Esophagus muscularis mucosa (tissue), 4 donors: ENCODE measurements around the gene SLC6A18. TPM values are rescaled to one million over a fixed set of nuclear protein-coding genes. Genes with fewer than 3 reads are reported as not detected.
"Not testable (repeated sequence)": the region's sequence is repeated elsewhere in the genome, so short reads cannot be mapped to it uniquely, and the experiment has no call there.

Source experiments
- DNase-seq: peaks from one replicate; pipeline ENCODE4 v3.0.0-alpha.2; 2017; ENCODE audit errors: extremely low spot score
- H3K27ac ChIP-seq, 4 donors: fragments of 200-600 bp; sonication (generic); replicated peaks in 1 of 4; 1 replicate in 3 of 4; 2 replicates in 1 of 4; pipeline ENCODE4 v1.5.1; 2016 to 2019; ENCODE audit warnings: mild to moderate bottlenecking in 1 of 4
- H3K27me3 ChIP-seq, 4 donors: fragments of 200-600 bp; sonication (generic); one replicate each; pipeline versions ENCODE4 v1.5.1 to v1.6.0; 2016 to 2019
- H3K36me3 ChIP-seq, 4 donors: fragments of 200-600 bp; sonication (generic); one replicate each; pipeline ENCODE4 v1.5.1; 2016 to 2019
- H3K4me1 ChIP-seq, 4 donors: fragments of 200-600 bp; sonication (generic); one replicate each; pipeline ENCODE4 v1.5.1; 2016 to 2019
- H3K4me3 ChIP-seq, 4 donors: fragments of 200-600 bp; sonication (generic); 1 replicate in 2 of 4; 2 replicates in 2 of 4; pipeline ENCODE4 v1.5.1; 2016 to 2019; ENCODE audit warnings: mild to moderate bottlenecking in 4 of 4, moderate library complexity in 1 of 4
- H3K9me3 ChIP-seq, 4 donors: fragments of 200-600 bp; sonication (generic); 1 replicate in 3 of 4; 2 replicates in 1 of 4; pipeline ENCODE4 v1.5.1; 2016 to 2019
- EP300 ChIP-seq: sonication (generic); formaldehyde crosslinking; IDR thresholded peaks from one replicate; pipeline ENCODE4 v1.6.1; 2017; ENCODE audit warnings: antibody characterized with exemption
- POLR2A ChIP-seq: fragments of 450-650 bp; IDR thresholded peaks from one replicate; pipeline ENCODE4 v1.6.1; 2017; ENCODE audit warnings: antibody characterized with exemption, moderate library complexity, mild to moderate bottlenecking, low read depth
- POLR2AphosphoS5 ChIP-seq, 2 donors: sonication (generic); formaldehyde crosslinking; IDR thresholded peaks; one replicate each; pipeline ENCODE4 v1.6.1; 2017; ENCODE audit warnings: antibody characterized with exemption in 2 of 2
- WGBS: methylation state at CpG from one replicate; pipeline ENCODE4 v1.1.5; 2018; 5-methylcytosine and 5-hydroxymethylcytosine counted together
- intact Hi-C: fragments of 100-400 bp; cut with DNase I; formaldehyde crosslinking; loops from one replicate; pipeline ENCODE4 v1.15.1; 2023
- total RNA-seq, 4 donors: library from RNA; depleted of rRNA; stranded (reverse); fragments of >200 nt; gene quantifications; one replicate each; pipeline versions ENCODE4 v1.1.0 to v1.2.1, GENCODE V29; 2016
- TF ChIP-seq, protein P1 (sequence below), 3 experiments: fragments of 200-600 bp in 2 of 3; fragments of 450-650 bp in 1 of 3; sonication (generic) in 2 of 3; IDR thresholded peaks; one replicate each; pipeline ENCODE4 v1.5.1; 2017 to 2019; ENCODE audit warnings: antibody characterized with exemption in 3 of 3, mild to moderate bottlenecking in 2 of 3, moderate library complexity in 1 of 3

SLC6A18 gene
- total RNA-seq, 4 donors from 2014 or later, result not detected

DNA sequence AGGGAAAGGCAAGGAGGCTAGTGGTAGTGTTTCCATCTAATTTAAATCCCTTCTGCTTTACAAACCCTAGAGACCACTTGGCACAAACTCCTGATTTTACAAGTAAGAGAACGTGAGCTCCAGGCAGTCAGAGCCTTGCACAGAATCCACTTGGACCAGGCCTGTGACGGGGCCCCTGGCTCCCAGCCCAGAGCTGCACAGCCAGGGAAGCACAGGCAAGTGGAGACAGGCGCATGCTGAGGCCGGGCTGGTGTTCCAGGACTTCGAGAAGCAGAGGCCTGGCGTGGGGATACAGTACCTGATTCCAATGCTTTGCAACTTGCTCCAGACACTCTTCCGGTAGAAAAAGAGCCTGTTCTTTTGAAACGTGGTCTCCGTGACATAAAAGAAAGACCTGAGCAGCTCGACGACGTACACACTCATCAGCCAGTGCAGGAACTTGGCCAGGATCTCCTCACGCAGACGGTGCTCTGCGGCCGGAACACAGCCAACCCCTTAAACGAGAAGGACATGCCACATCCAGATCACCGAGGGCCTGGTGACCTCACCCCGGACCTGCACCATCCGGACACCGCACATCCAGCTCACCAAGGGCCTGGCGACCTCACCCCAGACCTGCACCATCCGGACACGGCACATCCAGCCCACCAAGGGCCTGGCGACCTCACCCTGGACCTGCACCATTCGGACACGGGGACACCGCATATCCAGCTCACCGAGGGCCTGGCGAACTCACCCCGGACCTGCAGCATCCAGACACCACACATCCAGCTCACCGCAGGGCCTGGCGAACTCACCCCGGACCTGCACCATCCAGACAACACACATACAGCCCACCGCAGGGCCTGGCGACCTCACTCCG lies 57.2 kb downstream of the SLC6A18 start:
- H3K27me3 ChIP-seq, result no peaks in the 10 kb centered on the region

DNA sequence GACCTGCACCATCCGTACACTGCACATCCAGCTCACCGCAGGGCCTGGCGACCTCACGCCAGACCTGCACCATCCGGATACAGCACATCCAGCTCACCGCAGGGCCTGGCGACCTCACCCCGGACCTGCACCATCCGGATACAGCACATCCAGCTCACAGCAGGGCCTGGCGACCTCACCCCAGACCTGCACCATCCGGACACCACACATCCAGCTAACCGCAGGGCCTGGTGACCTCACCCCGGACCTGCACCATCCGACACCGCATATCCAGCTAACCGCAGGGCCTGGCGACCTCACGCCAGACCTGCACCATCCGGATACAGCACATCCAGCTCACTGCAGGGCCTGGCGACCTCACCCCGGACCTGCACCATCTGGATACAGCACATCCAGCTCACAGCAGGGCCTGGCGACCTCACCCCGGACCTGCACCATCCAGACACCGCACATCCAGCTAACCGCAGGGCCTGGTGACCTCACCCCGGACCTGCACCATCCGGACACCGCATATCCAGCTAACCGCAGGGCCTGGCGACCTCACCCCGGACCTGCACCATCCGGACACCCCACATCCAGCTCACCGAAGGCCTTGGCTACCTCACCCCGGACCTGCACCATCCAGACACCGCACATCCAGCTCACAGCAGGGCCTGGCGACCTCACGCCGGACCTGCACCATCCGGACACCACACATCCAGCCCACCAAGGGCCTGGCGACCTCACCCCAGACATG lies 58.0 kb downstream of the SLC6A18 start:
- peaks cover 0 to 15% (median 6%) of the 10 kb centered on the region in 4 donors for H3K9me3 ChIP-seq
- DNase-seq, H3K4me3 ChIP-seq, H3K27ac ChIP-seq, intact Hi-C loops, H3K36me3 ChIP-seq, H3K4me1 ChIP-seq, H3K27me3 ChIP-seq: not testable (repeated sequence)
- WGBS, result 94% methylated on average over 33 of the region's 40 CpGs

More for the DNA sequence above, 57.2 kb downstream of the SLC6A18 start:
- Histone ChIP-seq H3K27ac (no peak overlapping the region), H3K9me3 (peaks cover 0 to 13% (median 4%) of the 10 kb centered on the region in 4 donors), H3K4me3 (no peak overlapping the region), H3K4me1 (no peaks in the 10 kb centered on the region), H3K36me3 (no peaks in the 10 kb centered on the region)
- intact Hi-C loops, result no loop called here
- 66% methylated on average over 21 of the region's 37 CpGs for WGBS
- TF ChIP-seq, protein P1, sequence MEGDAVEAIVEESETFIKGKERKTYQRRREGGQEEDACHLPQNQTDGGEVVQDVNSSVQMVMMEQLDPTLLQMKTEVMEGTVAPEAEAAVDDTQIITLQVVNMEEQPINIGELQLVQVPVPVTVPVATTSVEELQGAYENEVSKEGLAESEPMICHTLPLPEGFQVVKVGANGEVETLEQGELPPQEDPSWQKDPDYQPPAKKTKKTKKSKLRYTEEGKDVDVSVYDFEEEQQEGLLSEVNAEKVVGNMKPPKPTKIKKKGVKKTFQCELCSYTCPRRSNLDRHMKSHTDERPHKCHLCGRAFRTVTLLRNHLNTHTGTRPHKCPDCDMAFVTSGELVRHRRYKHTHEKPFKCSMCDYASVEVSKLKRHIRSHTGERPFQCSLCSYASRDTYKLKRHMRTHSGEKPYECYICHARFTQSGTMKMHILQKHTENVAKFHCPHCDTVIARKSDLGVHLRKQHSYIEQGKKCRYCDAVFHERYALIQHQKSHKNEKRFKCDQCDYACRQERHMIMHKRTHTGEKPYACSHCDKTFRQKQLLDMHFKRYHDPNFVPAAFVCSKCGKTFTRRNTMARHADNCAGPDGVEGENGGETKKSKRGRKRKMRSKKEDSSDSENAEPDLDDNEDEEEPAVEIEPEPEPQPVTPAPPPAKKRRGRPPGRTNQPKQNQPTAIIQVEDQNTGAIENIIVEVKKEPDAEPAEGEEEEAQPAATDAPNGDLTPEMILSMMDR (IDR thresholded peaks at IDR 0.05), result no peak
- no peak for TF ChIP-seq POLR2AphosphoS5 (IDR thresholded peaks at IDR 0.05)
- no peak for TF ChIP-seq POLR2A
- TF ChIP-seq EP300, result no peak
- DNase-seq, result no peak

DNA sequence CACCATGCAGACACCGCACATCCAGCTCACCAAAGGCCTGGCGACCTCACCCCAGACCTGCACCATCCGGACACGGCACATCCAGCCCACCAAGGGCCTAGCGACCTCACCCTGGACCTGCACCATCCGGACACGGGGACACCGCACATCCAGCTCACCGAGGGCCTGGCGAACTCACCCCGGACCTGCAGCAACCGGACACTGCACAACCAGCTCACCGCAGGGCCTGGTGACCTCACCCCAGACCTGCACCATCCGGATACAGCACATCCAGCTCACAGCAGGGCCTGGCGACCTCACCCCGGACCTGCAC lies 58.5 kb downstream of the SLC6A18 start:
- not testable (repeated sequence) for DNase-seq

DNA sequence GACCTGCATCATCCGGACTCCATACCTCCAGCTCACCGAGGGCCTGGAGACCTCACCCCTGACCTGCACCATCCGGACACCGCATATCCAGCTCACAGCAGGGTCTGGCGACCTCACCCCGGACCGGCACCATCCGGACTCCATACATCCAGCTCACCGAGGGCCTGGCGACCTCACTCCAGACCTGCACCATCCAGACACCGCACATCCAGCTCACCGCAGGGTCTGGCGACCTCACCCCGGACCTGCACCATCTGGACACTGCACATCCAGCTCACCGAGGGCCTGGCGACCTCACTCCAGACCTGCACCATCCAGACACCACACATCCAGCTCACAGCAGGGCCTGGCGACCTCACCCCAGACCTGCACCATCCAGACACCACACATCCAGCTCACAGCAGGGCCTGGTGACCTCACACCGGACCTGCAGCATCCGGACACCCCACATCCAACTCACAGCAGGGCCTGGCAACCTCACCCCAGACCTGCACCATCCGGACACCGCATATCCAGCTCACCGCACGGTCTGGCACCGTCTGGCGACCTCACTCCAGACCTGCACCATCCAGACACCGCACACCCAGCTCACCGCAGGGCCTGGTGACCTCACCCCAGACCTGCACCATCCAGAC lies 59.3 kb downstream of the SLC6A18 start:
- peaks cover 0 to 11% (median 0%) of the 10 kb centered on the region in 4 donors for H3K27me3 ChIP-seq
- intact Hi-C loops, H3K9me3 ChIP-seq, DNase-seq, H3K27ac ChIP-seq, H3K36me3 ChIP-seq, H3K4me3 ChIP-seq, H3K4me1 ChIP-seq: not testable (repeated sequence)
- WGBS, result 76% methylated on average over 11 of the region's 27 CpGs

More for the DNA sequence above, 58.5 kb downstream of the SLC6A18 start:
- H3K4me1 ChIP-seq, H3K27ac ChIP-seq, H3K36me3 ChIP-seq, intact Hi-C loops, H3K4me3 ChIP-seq, H3K27me3 ChIP-seq: not testable (repeated sequence)
- WGBS, result 92% methylated on average over 16 of the region's 16 CpGs
- peaks cover 0 to 16% (median 8%) of the 10 kb centered on the region in 4 donors for H3K9me3 ChIP-seq

DNA sequence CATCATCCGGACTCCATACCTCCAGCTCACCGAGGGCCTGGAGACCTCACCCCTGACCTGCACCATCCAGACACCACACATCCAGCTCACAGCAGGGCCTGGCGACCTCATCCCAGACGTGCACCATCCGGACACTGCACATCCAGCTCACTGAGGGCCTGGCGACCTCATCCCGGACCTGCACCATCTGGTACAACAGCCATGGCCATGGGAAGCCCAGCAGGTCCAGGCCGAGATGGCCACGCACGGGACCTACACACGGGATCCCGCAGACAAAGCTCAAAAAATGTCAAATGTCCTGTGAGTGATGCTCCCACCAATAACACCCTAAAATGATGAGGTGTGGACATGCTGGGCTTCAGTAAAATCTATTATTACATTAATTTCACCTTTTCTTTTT lies 60.0 kb downstream of the SLC6A18 start:
- TF ChIP-seq POLR2A (no peak), POLR2AphosphoS5 (IDR thresholded peaks at IDR 0.05) (no peak), EP300 (no peak)
- TF ChIP-seq, protein P1 (IDR thresholded peaks at IDR 0.05), result no peak
- peaks cover 0 to 18% (median 0%) of the 10 kb centered on the region in 4 donors for H3K27me3 ChIP-seq
- no peak overlapping the region for H3K27ac ChIP-seq
- H3K4me1 ChIP-seq, result no peaks in the 10 kb centered on the region
- H3K9me3 ChIP-seq, result peaks cover 0 to 8% (median 3%) of the 10 kb centered on the region in 4 donors
- H3K36me3 ChIP-seq, result no peaks in the 10 kb centered on the region
- intact Hi-C loops, result no loop called here
- DNase-seq, result no peak
- no peak overlapping the region for H3K4me3 ChIP-seq
- WGBS, result 98% methylated on average over 11 of the region's 12 CpGs

DNA sequence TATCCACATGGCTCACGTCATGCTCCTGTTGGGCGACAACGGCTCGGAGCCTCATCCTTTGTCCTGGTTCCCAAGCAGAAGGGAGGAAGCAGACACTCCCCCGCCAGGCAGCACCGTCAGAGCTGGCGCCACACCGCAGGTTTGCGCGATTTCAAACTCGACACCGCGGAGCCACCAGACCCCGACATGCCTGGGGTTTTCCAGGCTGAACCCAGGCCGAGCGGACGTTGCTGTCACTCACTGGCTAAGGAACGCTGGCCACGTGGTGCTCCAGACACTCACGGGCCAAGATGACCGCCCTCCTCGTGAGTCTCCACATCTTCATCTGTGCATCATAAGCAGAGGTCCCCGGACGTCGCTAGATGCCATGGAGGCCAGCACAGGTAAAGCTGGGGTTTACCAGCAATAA lies 60.7 kb downstream of the SLC6A18 start:
- H3K4me1 ChIP-seq, result no peaks in the 10 kb centered on the region

More for the DNA sequence above, 60.7 kb downstream of the SLC6A18 start:
- no peak overlapping the region for H3K4me3 ChIP-seq
- no peak for DNase-seq
- 89% methylated on average over 9 of the region's 25 CpGs for WGBS
- intact Hi-C loops, result no loop called here
- no peaks in the 10 kb centered on the region for H3K36me3 ChIP-seq
- TF ChIP-seq POLR2AphosphoS5 (IDR thresholded peaks at IDR 0.05), result no peak
- TF ChIP-seq, protein P1 (IDR thresholded peaks at IDR 0.05), result no peak
- TF ChIP-seq EP300, result no peak
- no peak for TF ChIP-seq POLR2A
- no peak overlapping the region for H3K27ac ChIP-seq
- H3K9me3 ChIP-seq, result peaks cover 0 to 8% (median 3%) of the 10 kb centered on the region in 4 donors
- H3K27me3 ChIP-seq, result peaks cover 0 to 25% (median 0%) of the 10 kb centered on the region in 4 donors
